ENCODE data around the gene ST3GAL5.
"Not testable (repeated sequence)": the region's sequence is repeated elsewhere in the genome, so short reads cannot be mapped to it uniquely, and the experiment has no call there.

The ST3GAL5 gene

GRCh38 chr2:85830645-85831044 lies 58.1 kb downstream of the ST3GAL5 start:
- no peak for DNase-seq

GRCh38 chr2:85829394-85829793 lies 59.4 kb downstream of the ST3GAL5 start:
- not testable (repeated sequence) for DNase-seq

GRCh38 chr2:85828725-85829124 lies 60.1 kb downstream of the ST3GAL5 start:
- DNase-seq = no peak

GRCh38 chr2:85827879-85828569 lies 60.8 kb downstream of the ST3GAL5 start:
- no peak for DNase-seq

GRCh38 chr2:85826990-85827878 lies 61.6 kb downstream of the ST3GAL5 start:
- DNase-seq = peak; percentile 86

- DNase-seq = no peak
Observed at GRCh38 chr2:85823951-85824350, 64.8 kb downstream of the ST3GAL5 start.

- DNase-seq = no peak
Observed at GRCh38 chr2:85822766-85823165, 66.0 kb downstream of the ST3GAL5 start.

GRCh38 chr2:85819811-85820510 lies 68.8 kb downstream of the ST3GAL5 start:
- DNase-seq = no peak

GRCh38 chr2:85814802-85815550 lies 73.8 kb downstream of the ST3GAL5 start:
- DNase-seq = no peak

GRCh38 chr2:85813982-85814801 lies 74.6 kb downstream of the ST3GAL5 start:
- DNase-seq = peak; percentile 90

GRCh38 chr2:85813211-85813981 lies 75.4 kb downstream of the ST3GAL5 start:
- no peak for DNase-seq

GRCh38 chr2:85812094-85812735 lies 76.6 kb downstream of the ST3GAL5 start:
- DNase-seq = no peak

GRCh38 chr2:85811180-85812093 lies 77.4 kb downstream of the ST3GAL5 start:
- no peak for DNase-seq

- no peak for DNase-seq
Observed at GRCh38 chr2:85810371-85811179, 78.2 kb downstream of the ST3GAL5 start.

- DNase-seq = no peak
Observed at GRCh38 chr2:85807756-85808155, 81.0 kb downstream of the ST3GAL5 start.

GRCh38 chr2:85806358-85807118 lies 82.3 kb downstream of the ST3GAL5 start:
- DNase-seq = no peak

- peak; percentile 47 for DNase-seq
Observed at GRCh38 chr2:85804583-85804982, 84.2 kb downstream of the ST3GAL5 start.

All from stimulated activated CD4-positive, alpha-beta T cell treated with anti-CD3 and anti-CD28 coated beads, Interleukin-15, amount 100 ng/mL, for 24 hours (primary cell).